HG03378 (cell line): Measurements from ENCODE around the gene NPIPA8.
"Not testable (repeated sequence)": the region's sequence is repeated elsewhere in the genome, so short reads cannot be mapped to it uniquely, and the experiment has no call there.

Source experiments
- ATAC-seq: cut with Tn5 transposase; IDR thresholded peaks from one replicate; pipeline ENCODE4 v1.9.1; 2021; ENCODE audit warnings: mild to moderate bottlenecking, moderate library complexity; ENCODE audit not compliant: unreplicated experiment

Gene NPIPA8

GRCh38 chr16:18336636-18337035, at the start of gene NPIPA8:
NPIPA8 (minus strand) TSS chr16:18336736; CDS start chr16:18332662, 4,074 bp downstream.
- not testable (repeated sequence) for ATAC-seq

- not testable (repeated sequence) for ATAC-seq
Measured at GRCh38 chr16:18385285-18385684, 48.7 kb upstream of the NPIPA8 start.

DNA sequence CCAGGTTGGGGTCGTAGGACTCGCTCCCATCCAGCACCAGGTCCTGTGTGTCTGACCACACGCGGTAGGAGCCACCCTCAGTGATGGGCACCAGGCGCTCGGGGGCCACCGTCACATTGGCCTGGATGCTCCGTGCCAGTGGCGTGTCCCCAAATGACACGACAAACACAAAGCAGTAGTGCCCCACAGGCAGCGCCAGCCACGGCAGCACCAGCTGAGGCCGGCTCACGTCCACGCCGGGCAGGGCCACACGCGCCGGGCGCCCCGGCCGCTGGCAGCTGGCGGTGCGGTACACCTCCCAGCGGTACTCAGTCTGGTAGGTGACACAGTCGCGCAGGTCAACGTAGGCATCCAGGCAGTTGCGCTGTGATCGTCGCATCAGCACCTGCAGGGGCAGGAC, 48.3 kb upstream of the NPIPA8 start:
- not testable (repeated sequence) for ATAC-seq

DNA sequence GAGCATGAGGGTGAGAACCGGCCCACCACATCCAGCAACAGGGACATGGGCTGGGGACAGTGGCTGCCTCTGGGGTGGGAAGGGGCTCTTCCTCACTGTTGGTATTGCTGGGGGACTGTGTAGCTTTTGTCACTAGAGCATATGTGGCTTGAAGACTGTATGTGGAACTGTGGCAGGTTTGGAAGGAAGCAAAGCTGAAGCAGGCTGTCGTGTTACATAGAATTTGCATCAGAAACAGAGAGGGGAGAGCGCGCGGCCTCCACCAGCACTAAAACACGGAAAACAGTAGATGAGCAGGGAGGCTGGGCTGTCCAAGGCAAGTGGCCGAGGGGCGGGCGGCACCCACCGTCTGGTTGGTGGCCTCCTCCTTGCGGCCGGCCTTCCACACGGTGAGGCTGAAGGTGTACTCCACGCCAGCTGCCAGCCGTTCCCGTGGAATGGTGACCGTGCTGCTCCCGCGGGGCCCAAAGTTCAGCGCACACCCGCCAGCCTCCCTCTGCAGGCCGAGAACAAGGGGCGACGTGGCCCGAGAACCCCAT, 47.6 kb upstream of the NPIPA8 start:
- ATAC-seq, result not testable (repeated sequence)

DNA sequence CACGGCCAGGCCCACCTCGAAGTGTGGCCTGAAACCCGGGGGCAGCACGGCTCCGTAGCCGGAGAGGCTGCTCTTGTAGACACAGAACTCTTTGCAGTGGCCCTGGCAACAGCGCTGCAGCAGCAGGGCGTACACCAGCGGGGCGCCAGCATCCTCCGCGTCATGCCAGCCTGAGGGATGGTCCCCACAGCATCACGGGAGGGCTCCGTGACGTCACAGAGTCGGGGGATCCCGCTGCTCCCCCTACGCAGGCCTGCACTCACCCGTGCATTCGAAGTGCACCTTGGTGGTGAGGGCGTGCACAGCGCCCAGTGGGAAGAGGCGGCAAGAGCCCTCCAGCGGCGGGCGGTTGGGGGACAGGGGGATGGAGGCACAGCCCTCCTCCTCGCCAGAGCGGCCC, 46.2 kb upstream of the NPIPA8 start:
- ATAC-seq, result not testable (repeated sequence)

GRCh38 chr16:18347742-18348141, 11.2 kb upstream of the NPIPA8 start:
- not testable (repeated sequence) for ATAC-seq

DNA sequence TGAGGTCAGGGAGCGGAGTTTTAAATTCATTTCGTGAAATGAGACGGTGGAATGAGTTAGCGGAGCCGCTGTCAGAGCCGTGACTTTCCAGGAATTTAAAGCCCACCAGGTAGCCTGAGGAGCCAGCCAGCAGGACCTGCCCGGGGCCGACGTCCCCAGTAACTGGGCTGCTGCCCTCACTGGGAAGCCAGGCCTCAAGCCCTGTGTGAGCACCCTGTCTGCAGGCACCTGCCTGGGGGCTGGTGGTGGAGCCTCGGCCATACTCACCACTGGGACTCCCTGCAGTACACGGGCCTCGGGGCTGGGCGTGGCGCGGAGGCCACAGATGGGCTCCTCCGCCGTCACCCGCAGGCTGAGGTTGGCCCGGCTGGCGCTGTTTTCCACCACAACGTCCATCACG, 10.5 kb upstream of the NPIPA8 start:
- not testable (repeated sequence) for ATAC-seq

- ATAC-seq, result not testable (repeated sequence)
Measured at GRCh38 chr16:18344634-18345033, 8.1 kb upstream of the NPIPA8 start.

DNA sequence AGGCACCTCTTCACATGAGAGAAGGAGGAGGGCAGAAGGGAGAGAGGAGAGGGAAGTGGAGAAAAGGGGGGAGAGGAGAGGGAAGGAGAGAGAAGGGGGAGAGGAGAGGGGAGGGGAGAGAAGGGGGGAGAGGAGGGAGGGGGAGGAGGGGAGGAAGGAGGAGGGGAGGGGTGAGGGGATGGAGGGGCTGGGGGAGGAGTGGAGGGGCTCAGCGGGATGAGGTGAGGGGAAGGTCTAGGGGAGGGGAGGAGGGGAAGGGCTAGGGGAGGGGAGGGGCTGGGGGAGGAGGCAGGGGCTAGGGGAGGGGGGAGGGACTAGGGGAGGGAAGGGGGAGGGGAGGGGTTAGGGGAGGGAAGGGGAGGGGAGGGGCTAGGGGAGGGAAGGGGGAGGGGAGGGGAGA, 5.5 kb upstream of the NPIPA8 start:
- ATAC-seq, result not testable (repeated sequence)

GRCh38 chr16:18341417-18341960, 5.0 kb upstream of the NPIPA8 start:
- not testable (repeated sequence) for ATAC-seq

DNA sequence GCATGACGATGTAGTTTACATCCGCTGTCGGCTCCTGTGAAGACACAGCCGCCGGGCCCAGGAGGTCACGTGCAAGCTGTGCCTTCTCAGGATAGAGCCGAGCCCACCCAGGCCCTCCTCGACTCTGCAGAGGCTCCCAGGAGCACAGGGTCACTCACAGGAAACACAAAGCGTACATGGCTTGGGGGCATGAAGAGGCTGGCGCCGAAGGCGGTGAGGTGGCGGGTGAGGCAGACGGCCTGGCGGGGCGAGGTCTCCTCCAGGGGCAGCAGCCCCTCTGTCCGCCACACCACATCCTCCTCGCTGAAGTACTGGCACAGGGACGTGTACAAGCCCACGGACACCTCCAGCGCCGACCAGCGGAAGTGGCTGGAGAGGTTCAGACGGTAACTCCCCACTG, 2.7 kb upstream of the NPIPA8 start:
- not testable (repeated sequence) for ATAC-seq

GRCh38 chr16:18311811-18312210, 24.7 kb downstream of the NPIPA8 start:
- ATAC-seq, result not testable (repeated sequence)

GRCh38 chr16:18309159-18309558, 27.4 kb downstream of the NPIPA8 start:
- not testable (repeated sequence) for ATAC-seq

DNA sequence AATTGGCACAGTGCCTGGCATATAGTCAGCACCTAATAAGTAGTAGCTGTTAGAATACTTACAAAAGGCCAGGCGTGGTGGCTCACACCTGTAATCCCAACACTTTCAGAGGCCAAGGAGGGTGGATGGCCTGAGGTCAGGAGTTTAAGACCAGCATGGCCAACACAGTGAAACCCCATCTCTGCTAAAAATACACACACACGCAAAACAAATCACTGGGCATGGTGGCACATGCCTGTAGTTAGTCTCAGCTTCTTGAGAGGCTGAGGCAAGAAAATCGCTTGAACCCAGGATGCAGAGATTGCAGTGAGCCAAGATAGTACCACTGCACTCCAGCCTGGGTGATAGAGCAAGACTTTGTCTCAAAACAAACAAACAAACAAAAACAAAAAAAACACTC, 29.3 kb downstream of the NPIPA8 start:
- not testable (repeated sequence) for ATAC-seq

GRCh38 chr16:18306066-18306465, 30.5 kb downstream of the NPIPA8 start:
- ATAC-seq, result not testable (repeated sequence)

DNA sequence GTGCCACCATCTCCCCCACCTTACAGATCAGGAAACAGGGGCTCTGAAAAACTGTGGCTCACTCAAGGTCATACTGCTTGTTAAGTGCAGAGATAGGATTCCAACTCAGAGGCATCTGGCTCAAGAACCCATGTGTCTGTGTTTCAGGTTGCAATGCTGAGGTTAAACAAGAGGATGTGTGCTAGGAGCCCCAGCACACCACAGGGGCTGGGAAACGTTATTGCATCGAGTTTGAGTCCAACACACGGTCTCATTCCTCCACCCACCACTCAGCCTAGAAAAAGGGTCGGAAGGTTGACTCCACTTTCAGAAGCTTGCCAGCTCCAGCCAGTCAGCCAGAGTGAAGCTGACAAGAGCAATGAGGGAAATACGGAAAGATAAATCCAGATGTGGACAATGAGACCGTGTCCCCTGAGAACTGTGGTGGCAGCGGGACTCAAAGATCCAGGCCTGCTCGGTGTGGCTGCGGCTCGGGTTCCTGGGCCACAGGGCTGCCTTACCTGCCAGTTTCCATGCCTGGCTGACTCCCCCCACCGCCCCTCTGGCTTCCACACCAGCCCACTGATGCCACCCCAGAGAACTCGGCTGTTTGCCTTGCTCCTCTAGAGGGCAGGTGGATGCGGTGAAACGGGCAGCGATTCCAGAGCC, 33.4 kb downstream of the NPIPA8 start:
- ATAC-seq, result not testable (repeated sequence)

- ATAC-seq, result not testable (repeated sequence)
Measured at GRCh38 chr16:18297714-18298113, 38.8 kb downstream of the NPIPA8 start.

GRCh38 chr16:18296931-18297330, 39.6 kb downstream of the NPIPA8 start:
- not testable (repeated sequence) for ATAC-seq

- ATAC-seq, result not testable (repeated sequence)
Measured at GRCh38 chr16:18294371-18294770, 42.2 kb downstream of the NPIPA8 start.

- not testable (repeated sequence) for ATAC-seq
Measured at GRCh38 chr16:18293337-18293956, 43.1 kb downstream of the NPIPA8 start.

- ATAC-seq, result not testable (repeated sequence)
Measured at GRCh38 chr16:18290959-18291358, 45.6 kb downstream of the NPIPA8 start.

GRCh38 chr16:18286342-18286741, 50.2 kb downstream of the NPIPA8 start:
- not testable (repeated sequence) for ATAC-seq
